ENCODE results near the gene PTCRA.
"Not testable (repeated sequence)": the region's sequence is repeated elsewhere in the genome, so short reads cannot be mapped to it uniquely, and the experiment has no call there.

The PTCRA gene

GRCh38 chr6:42952389-42952788 lies 36.5 kb downstream of the PTCRA start:
- peaks cover 7% of the 10 kb centered on the region for H3K4me1 ChIP-seq (ENCODE audit: control insufficient read depth, insufficient read depth, low read length)
- no peaks in the 10 kb centered on the region for H3K27me3 ChIP-seq (replicated peaks; ENCODE audit: control insufficient read depth, insufficient read depth, low read length)
- no peak overlapping the region for H3K4me3 ChIP-seq (ENCODE audit: low read length)
- H3K9me3 ChIP-seq (ENCODE audit: control insufficient read depth, low read length), result no peaks in the 10 kb centered on the region
- no peak for DNase-seq (ENCODE audit: low read depth)
- H3K36me3 ChIP-seq (ENCODE audit: control insufficient read depth, insufficient read depth, low read length, severe bottlenecking), result no peaks in the 10 kb centered on the region
- H3K9ac ChIP-seq (ENCODE audit: low read length), result no peak overlapping the region

- not testable (repeated sequence) for H3K36me3 ChIP-seq (ENCODE audit: control insufficient read depth, insufficient read depth, low read length, severe bottlenecking); DNase-seq (ENCODE audit: low read depth); H3K4me1 ChIP-seq (ENCODE audit: control insufficient read depth, insufficient read depth, low read length); H3K9ac ChIP-seq (ENCODE audit: low read length); H3K27me3 ChIP-seq (replicated peaks; ENCODE audit: control insufficient read depth, insufficient read depth, low read length); H3K4me3 ChIP-seq (ENCODE audit: low read length); H3K9me3 ChIP-seq (ENCODE audit: control insufficient read depth, low read length)
These were observed 38.6 kb downstream of the PTCRA start for GRCh38 chr6:42954405-42954804.

GRCh38 chr6:42958125-42958524 lies 42.3 kb downstream of the PTCRA start:
- H3K27me3 ChIP-seq (replicated peaks; ENCODE audit: control insufficient read depth, insufficient read depth, low read length), result no peaks in the 10 kb centered on the region
- peaks cover 4% of the 10 kb centered on the region for H3K36me3 ChIP-seq (ENCODE audit: control insufficient read depth, insufficient read depth, low read length, severe bottlenecking)
- no peak for DNase-seq (ENCODE audit: low read depth)
- no peak overlapping the region for H3K9ac ChIP-seq (ENCODE audit: low read length)
- peaks cover 11% of the 10 kb centered on the region for H3K4me1 ChIP-seq (ENCODE audit: control insufficient read depth, insufficient read depth, low read length)
- H3K9me3 ChIP-seq (ENCODE audit: control insufficient read depth, low read length), result no peaks in the 10 kb centered on the region
- H3K4me3 ChIP-seq (ENCODE audit: low read length), result no peak overlapping the region

GRCh38 chr6:42959917-42960242 lies 44.0 kb downstream of the PTCRA start:
- H3K4me3 ChIP-seq (ENCODE audit: low read length), result peak overlapping the region; percentile 77

GRCh38 chr6:42960243-42961019 lies 44.6 kb downstream of the PTCRA start, which contains the start of gene GNMT:
TSS of gene GNMT (plus strand) at chr6:42960754. CDS start at chr6:42960768, 14 bp downstream.
- Histone ChIP-seq H3K27me3 (replicated peaks; ENCODE audit: control insufficient read depth, insufficient read depth, low read length) (no peaks in the 10 kb centered on the region), H3K9me3 (ENCODE audit: control insufficient read depth, low read length) (no peaks in the 10 kb centered on the region), H3K36me3 (ENCODE audit: control insufficient read depth, insufficient read depth, low read length, severe bottlenecking) (peaks cover 12% of the 10 kb centered on the region), H3K9ac (ENCODE audit: low read length) (peak within 1 kb of the TSS; percentile 24), H3K4me3 (ENCODE audit: low read length) (peak within 1 kb of the TSS; percentile 77), H3K4me1 (ENCODE audit: control insufficient read depth, insufficient read depth, low read length) (peaks cover 11% of the 10 kb centered on the region)
- peak; percentile 32 for DNase-seq (ENCODE audit: low read depth)

More at GRCh38 chr6:42959917-42960242, 44.0 kb downstream of the PTCRA start:
- H3K36me3 ChIP-seq (ENCODE audit: control insufficient read depth, insufficient read depth, low read length, severe bottlenecking), result peaks cover 11% of the 10 kb centered on the region
- peak overlapping the region; percentile 24 for H3K9ac ChIP-seq (ENCODE audit: low read length)
- H3K27me3 ChIP-seq (replicated peaks; ENCODE audit: control insufficient read depth, insufficient read depth, low read length), result no peaks in the 10 kb centered on the region
- no peaks in the 10 kb centered on the region for H3K9me3 ChIP-seq (ENCODE audit: control insufficient read depth, low read length)
- DNase-seq (ENCODE audit: low read depth), result no peak
- peaks cover 11% of the 10 kb centered on the region for H3K4me1 ChIP-seq (ENCODE audit: control insufficient read depth, insufficient read depth, low read length)

- Histone ChIP-seq H3K4me1 (ENCODE audit: control insufficient read depth, insufficient read depth, low read length) (peaks cover 11% of the 10 kb centered on the region), H3K27me3 (replicated peaks; ENCODE audit: control insufficient read depth, insufficient read depth, low read length) (no peaks in the 10 kb centered on the region), H3K36me3 (ENCODE audit: control insufficient read depth, insufficient read depth, low read length, severe bottlenecking) (peaks cover 13% of the 10 kb centered on the region), H3K4me3 (ENCODE audit: low read length) (peak overlapping the region; percentile 77), H3K9ac (ENCODE audit: low read length) (peak overlapping the region; percentile 24), H3K9me3 (ENCODE audit: control insufficient read depth, low read length) (no peaks in the 10 kb centered on the region)
- no peak for DNase-seq (ENCODE audit: low read depth)
These were observed 45.2 kb downstream of the PTCRA start for GRCh38 chr6:42961020-42961470.

- no peaks in the 10 kb centered on the region for H3K9me3 ChIP-seq (ENCODE audit: control insufficient read depth, low read length)
- DNase-seq (ENCODE audit: low read depth), result no peak
These were observed 46.2 kb downstream of the PTCRA start for GRCh38 chr6:42962096-42962495.

GRCh38 chr6:42962502-42963178 lies 46.8 kb downstream of the PTCRA start:
- DNase-seq (ENCODE audit: low read depth), result no peak
- Histone ChIP-seq H3K4me1 (ENCODE audit: control insufficient read depth, insufficient read depth, low read length) (peaks cover 11% of the 10 kb centered on the region), H3K9ac (ENCODE audit: low read length) (no peak overlapping the region), H3K36me3 (ENCODE audit: control insufficient read depth, insufficient read depth, low read length, severe bottlenecking) (peaks cover 24% of the 10 kb centered on the region), H3K9me3 (ENCODE audit: control insufficient read depth, low read length) (no peaks in the 10 kb centered on the region), H3K4me3 (ENCODE audit: low read length) (no peak overlapping the region), H3K27me3 (replicated peaks; ENCODE audit: control insufficient read depth, insufficient read depth, low read length) (no peaks in the 10 kb centered on the region)

More at GRCh38 chr6:42962096-42962495, 46.2 kb downstream of the PTCRA start:
- H3K27me3 ChIP-seq (replicated peaks; ENCODE audit: control insufficient read depth, insufficient read depth, low read length), result no peaks in the 10 kb centered on the region
- H3K4me3 ChIP-seq (ENCODE audit: low read length), result no peak overlapping the region
- peaks cover 19% of the 10 kb centered on the region for H3K36me3 ChIP-seq (ENCODE audit: control insufficient read depth, insufficient read depth, low read length, severe bottlenecking)
- H3K9ac ChIP-seq (ENCODE audit: low read length), result no peak overlapping the region
- H3K4me1 ChIP-seq (ENCODE audit: control insufficient read depth, insufficient read depth, low read length), result peaks cover 11% of the 10 kb centered on the region

GRCh38 chr6:42963179-42963854 lies 47.5 kb downstream of the PTCRA start:
- no peaks in the 10 kb centered on the region for H3K27me3 ChIP-seq (replicated peaks; ENCODE audit: control insufficient read depth, insufficient read depth, low read length)
- peaks cover 24% of the 10 kb centered on the region for H3K36me3 ChIP-seq (ENCODE audit: control insufficient read depth, insufficient read depth, low read length, severe bottlenecking)
- no peaks in the 10 kb centered on the region for H3K9me3 ChIP-seq (ENCODE audit: control insufficient read depth, low read length)
- DNase-seq (ENCODE audit: low read depth), result no peak
- peaks cover 11% of the 10 kb centered on the region for H3K4me1 ChIP-seq (ENCODE audit: control insufficient read depth, insufficient read depth, low read length)
- H3K9ac ChIP-seq (ENCODE audit: low read length), result no peak overlapping the region
- no peak overlapping the region for H3K4me3 ChIP-seq (ENCODE audit: low read length)

- Histone ChIP-seq H3K4me3 (ENCODE audit: low read length) (no peak overlapping the region), H3K4me1 (ENCODE audit: control insufficient read depth, insufficient read depth, low read length) (peaks cover 11% of the 10 kb centered on the region), H3K9ac (ENCODE audit: low read length) (no peak overlapping the region), H3K9me3 (ENCODE audit: control insufficient read depth, low read length) (no peaks in the 10 kb centered on the region), H3K27me3 (replicated peaks; ENCODE audit: control insufficient read depth, insufficient read depth, low read length) (no peaks in the 10 kb centered on the region), H3K36me3 (ENCODE audit: control insufficient read depth, insufficient read depth, low read length, severe bottlenecking) (peaks cover 28% of the 10 kb centered on the region)
- peak; percentile 32 for DNase-seq (ENCODE audit: low read depth)
These were observed 48.2 kb downstream of the PTCRA start for GRCh38 chr6:42963855-42964605.

Measured in adipocyte (in vitro differentiated cells).